AG09309 (cell line): ENCODE data around the gene SESTD1.

Experiments used
- DNase-seq: peaks from one replicate; pipeline ENCODE4 v3.0.0-alpha.2; 2010; ENCODE audit warnings: low read depth
- H3K4me3 ChIP-seq: 2 replicates; pipeline ENCODE4 v1.5.1; 2011; ENCODE audit warnings: mild to moderate bottlenecking, low read depth, low read length, moderate library complexity; ENCODE audit not compliant: control insufficient read depth
- TF ChIP-seq, protein P1 (sequence below): IDR thresholded peaks from 2 replicates; pipeline ENCODE4 v1.5.1; 2011; ENCODE audit warnings: mild to moderate bottlenecking, low read depth, low read length, inconsistent platforms; ENCODE audit not compliant: insufficient read depth, control insufficient read depth; ENCODE audit errors: missing control alignments

The SESTD1 gene

GRCh38 chr2:179165356-179166000 lies 99.2 kb downstream of the SESTD1 start:
- TF ChIP-seq, protein P1, sequence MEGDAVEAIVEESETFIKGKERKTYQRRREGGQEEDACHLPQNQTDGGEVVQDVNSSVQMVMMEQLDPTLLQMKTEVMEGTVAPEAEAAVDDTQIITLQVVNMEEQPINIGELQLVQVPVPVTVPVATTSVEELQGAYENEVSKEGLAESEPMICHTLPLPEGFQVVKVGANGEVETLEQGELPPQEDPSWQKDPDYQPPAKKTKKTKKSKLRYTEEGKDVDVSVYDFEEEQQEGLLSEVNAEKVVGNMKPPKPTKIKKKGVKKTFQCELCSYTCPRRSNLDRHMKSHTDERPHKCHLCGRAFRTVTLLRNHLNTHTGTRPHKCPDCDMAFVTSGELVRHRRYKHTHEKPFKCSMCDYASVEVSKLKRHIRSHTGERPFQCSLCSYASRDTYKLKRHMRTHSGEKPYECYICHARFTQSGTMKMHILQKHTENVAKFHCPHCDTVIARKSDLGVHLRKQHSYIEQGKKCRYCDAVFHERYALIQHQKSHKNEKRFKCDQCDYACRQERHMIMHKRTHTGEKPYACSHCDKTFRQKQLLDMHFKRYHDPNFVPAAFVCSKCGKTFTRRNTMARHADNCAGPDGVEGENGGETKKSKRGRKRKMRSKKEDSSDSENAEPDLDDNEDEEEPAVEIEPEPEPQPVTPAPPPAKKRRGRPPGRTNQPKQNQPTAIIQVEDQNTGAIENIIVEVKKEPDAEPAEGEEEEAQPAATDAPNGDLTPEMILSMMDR, result no peak
- no peak for DNase-seq
- no peak overlapping the region for H3K4me3 ChIP-seq

DNA sequence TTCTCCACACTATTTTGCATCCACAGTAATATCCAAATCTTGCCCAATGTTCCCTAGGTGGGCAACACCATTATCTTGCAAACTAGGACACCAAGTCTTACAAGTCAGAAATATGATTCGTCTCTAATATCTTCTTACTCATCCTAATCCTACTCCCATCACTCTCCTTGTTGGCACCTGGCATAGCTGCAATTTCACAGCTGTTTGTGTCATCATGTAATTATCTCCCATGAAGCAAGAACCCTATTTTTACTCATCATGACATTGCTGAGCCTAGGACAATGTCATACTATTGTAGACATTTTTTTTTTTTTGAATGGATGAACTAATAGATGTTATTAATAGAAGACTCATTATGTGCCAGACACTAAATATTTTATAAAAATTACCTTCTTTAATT lies 123.4 kb downstream of the SESTD1 start:
- no peak overlapping the region for H3K4me3 ChIP-seq
- TF ChIP-seq, protein P1, result no peak
- no peak for DNase-seq

- no peak for DNase-seq
- H3K4me3 ChIP-seq, result no peak overlapping the region
- TF ChIP-seq, protein P1, result no peak
These were observed 124.1 kb downstream of the SESTD1 start for GRCh38 chr2:179140571-179140970.

DNA sequence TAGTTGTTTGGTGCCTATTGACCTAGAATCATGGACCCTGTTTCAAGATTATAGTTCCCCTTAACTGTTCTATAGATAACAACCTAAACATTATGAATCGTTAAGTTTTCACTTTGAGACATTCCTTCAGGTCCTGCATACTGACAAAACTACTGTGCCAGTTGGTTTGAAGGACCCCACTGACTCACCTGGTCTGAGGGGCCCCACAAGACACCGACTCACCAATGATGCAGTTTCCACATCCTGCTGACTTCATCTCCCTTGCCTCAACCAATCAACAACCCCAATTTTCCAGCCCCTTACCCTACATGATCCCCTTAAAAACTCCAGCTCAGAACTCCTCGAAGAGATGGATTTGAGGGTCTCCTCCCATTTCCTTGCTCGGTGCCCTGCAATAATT lies 125.1 kb downstream of the SESTD1 start:
- no peak overlapping the region for H3K4me3 ChIP-seq
- DNase-seq, result no peak
- TF ChIP-seq, protein P1, result no peak

DNA sequence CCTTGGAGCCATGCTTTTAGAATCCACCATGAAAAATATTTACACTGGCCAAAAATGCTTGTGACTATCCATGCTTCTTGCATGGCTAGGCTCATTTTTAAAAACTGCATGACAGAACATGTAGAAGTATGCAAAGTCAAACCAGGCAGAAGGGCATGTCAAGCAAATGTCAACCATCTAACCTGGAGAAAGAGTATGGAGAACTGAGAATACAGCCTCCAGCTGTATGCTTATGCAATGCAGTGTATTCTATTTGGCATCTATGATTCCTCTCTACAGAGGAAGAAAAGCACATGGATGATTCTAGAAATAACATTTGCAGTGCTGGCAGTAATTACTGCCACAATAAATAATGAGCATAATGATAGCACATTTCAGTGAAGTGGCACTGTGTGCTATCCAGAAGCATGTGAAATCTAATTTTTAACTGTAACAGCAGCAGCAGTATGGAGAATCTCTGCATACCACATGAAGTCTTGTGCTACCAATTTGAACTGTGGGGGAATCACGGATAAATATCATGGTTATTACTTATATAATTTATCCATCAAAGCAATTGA lies 127.4 kb downstream of the SESTD1 start:
- no peak for DNase-seq
- TF ChIP-seq, protein P1, result no peak
- no peak overlapping the region for H3K4me3 ChIP-seq

GRCh38 chr2:179133016-179133415 lies 131.6 kb downstream of the SESTD1 start:
- no peak overlapping the region for H3K4me3 ChIP-seq
- TF ChIP-seq, protein P1, result no peak
- DNase-seq, result no peak
